Activated CD8-positive, alpha-beta memory T cell treated with anti-CD3 and anti-CD28 coated beads for 4 hours (primary cell): ENCODE measurements around the gene TBC1D16.
"Not testable (repeated sequence)": the region's sequence is repeated elsewhere in the genome, so short reads cannot be mapped to it uniquely, and the experiment has no call there.

Experiments
- DNase-seq, 2 donors: peaks; one replicate each; pipeline ENCODE4 v3.0.0-alpha.2; 2020; ENCODE audit warnings: low read depth in 2 of 2

Gene TBC1D16

GRCh38 chr17:79914813-79915740 lies 120.6 kb downstream of the TBC1D16 start:
- no peak for DNase-seq

GRCh38 chr17:79913896-79914812 lies 121.5 kb downstream of the TBC1D16 start:
- DNase-seq: no peak

- no peak for DNase-seq
Measured at GRCh38 chr17:79913451-79913850, 122.2 kb downstream of the TBC1D16 start.

GRCh38 chr17:79912552-79913330 lies 122.9 kb downstream of the TBC1D16 start:
- no peak for DNase-seq

- no peak for DNase-seq
Measured at GRCh38 chr17:79911430-79912399, 124.0 kb downstream of the TBC1D16 start.

GRCh38 chr17:79910985-79911361 lies 124.7 kb downstream of the TBC1D16 start:
- DNase-seq: no peak

DNA sequence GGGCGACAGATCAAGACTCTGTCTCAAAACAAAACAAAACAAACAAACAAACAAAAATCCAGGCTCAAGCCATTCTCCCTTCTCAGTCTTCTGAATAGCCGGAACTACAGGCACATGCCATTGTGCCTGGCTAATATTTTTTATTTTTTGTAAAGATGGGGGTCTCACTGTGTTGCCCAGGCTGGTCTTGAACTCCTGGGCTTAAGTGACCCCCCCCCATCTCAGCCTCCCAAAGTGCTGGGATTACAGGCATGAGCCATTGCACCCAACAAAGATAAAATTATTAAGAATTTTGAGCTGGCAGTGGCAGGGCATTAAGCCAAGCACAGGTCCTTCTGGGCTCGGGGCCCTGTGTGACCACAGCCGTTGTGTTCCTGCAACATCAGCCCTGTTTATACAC lies 126.6 kb downstream of the TBC1D16 start:
- DNase-seq: no peak

- no peak for DNase-seq
Measured at GRCh38 chr17:79907850-79908249, 127.8 kb downstream of the TBC1D16 start.

- DNase-seq: no peak
Measured at GRCh38 chr17:79907217-79907715, 128.4 kb downstream of the TBC1D16 start.

DNA sequence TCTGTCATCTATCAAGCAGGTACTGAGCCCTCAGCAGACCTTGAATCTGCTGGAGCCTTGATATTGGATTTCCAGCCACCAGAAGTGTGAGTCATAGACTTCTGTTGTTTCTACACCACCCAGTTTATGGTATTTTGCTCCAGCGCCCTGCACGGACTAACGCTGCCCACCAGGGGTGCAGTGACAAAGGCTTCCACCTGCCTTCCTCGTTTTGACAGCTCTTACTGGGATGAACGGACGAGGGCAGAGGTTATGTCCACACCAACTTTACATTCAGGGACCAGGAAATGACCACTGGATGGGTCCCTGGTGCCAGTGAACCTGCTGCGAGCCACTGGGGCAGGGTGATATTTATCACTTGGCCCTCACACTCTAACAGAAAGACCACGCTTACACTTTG lies 129.8 kb downstream of the TBC1D16 start:
- DNase-seq: no peak

DNA sequence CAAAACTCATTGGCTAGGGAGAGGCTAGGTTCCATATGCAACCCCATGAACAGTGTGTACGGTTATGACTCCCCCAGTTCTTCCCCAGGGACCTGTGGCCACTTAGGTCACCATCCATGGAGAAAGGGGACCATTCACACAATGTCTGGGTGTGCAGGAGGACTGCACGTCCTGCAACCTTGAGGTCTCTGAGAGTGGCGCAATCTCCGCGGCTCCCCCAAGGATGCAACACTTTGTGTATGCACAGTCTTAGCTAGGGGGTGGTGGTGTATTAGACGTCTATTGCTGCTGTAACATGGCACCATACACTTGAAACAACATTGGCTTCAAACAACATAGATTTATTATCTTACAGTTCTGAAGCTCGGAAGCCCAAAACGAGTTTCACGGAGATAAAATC lies 130.8 kb downstream of the TBC1D16 start:
- DNase-seq: no peak

- no peak for DNase-seq
Measured at GRCh38 chr17:79902146-79902791, 133.4 kb downstream of the TBC1D16 start.

GRCh38 chr17:79901131-79901530 lies 134.5 kb downstream of the TBC1D16 start:
- no peak for DNase-seq

- no peak for DNase-seq
Measured at GRCh38 chr17:79899584-79899983, 136.1 kb downstream of the TBC1D16 start.

- DNase-seq: no peak
Measured at GRCh38 chr17:79897243-79898063, 138.2 kb downstream of the TBC1D16 start.

GRCh38 chr17:79893457-79893856 lies 142.2 kb downstream of the TBC1D16 start:
- DNase-seq: not testable (repeated sequence)

- no peak for DNase-seq
Measured at GRCh38 chr17:79892457-79893241, 143.0 kb downstream of the TBC1D16 start.

GRCh38 chr17:79891113-79891730 lies 144.4 kb downstream of the TBC1D16 start:
- DNase-seq: no peak
